Stimulated activated CD4-positive, alpha-beta T cell treated with anti-CD3 and anti-CD28 coated beads, Interleukin-4, amount 100 ng/mL, for 4 hours (primary cell): ENCODE data around the gene FAM229B.
"Not testable (repeated sequence)": the region's sequence is repeated elsewhere in the genome, so short reads cannot be mapped to it uniquely, and the experiment has no call there.

Experiments
- DNase-seq, 2 experiments: peaks; one replicate each; pipeline ENCODE4 v3.0.0-alpha.2; 2020

Gene FAM229B, protein sequence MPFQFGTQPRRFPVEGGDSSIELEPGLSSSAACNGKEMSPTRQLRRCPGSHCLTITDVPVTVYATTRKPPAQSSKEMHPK

DNA sequence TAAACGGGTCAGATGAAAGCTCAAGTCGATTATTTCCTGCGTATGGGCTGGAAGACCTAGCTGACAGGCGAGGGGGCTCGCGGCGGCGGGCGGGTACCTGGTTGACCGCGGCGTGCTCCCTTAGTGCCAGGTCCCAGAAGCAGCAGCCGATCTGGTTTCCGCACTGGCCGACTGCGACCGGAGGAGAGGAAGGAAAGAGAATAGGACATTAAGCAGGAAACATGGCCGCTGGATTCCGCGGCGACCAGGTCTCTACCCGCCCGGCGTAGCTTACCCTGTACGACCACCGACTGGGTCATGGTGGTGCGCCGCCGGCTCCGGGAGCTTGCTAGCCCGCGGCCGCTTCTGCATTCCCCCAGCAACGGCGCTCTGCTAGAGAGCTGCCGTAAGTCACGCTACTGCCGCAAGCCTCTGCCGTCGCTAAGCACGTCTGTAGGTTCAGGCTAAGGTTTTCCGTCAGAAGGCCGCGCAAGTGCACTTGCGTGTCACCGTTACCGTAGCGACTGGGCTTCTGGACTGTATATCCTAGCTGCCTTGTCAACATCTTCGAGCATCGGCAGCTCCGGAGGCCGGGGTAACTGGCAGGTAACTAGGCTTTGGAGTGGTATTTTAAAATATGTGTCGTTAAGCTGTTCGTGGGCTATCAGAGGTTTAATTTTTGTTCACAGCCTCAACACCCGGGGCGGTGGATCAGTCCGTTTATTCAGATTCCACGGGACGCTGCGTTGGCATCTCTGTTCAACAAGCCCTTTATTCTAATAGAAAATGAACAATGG, at the start of gene FAM229B, which contains the start of gene TUBE1:
Gene FAM229B, plus strand, starts transcription at position 456 of the 776 bp plus-strand sequence. CDS start 11,693 bp downstream, outside the sequence.
Gene TUBE1, minus strand, starts transcription at position 347 of the 776 bp plus-strand sequence. Its CDS starts 48 bp downstream, at position 299.
- peak; percentile 79 to 91 for DNase-seq

DNA sequence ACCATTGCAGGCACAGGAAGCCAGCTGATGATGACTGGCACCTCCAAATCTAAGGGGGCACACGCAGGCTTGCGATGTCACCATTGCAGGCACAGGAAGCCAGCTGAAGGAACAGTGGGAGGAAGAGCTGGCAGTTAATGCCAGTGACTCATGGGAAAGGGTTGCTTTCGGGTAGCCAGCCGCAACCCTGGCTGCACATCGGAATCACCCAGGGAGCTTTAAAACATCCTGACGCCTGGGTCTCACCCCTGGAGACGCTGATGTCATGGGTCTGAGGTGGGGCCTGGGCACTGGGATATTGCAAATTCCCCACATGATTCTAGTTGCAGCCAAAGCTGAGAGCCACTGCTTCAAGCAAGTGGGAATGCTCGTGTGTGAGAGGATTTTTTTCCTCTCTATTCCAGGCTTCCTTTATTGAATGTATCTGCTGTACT, 49.6 kb upstream of the FAM229B start:
- DNase-seq: peak in 1 of 2 experiments; percentile 32

DNA sequence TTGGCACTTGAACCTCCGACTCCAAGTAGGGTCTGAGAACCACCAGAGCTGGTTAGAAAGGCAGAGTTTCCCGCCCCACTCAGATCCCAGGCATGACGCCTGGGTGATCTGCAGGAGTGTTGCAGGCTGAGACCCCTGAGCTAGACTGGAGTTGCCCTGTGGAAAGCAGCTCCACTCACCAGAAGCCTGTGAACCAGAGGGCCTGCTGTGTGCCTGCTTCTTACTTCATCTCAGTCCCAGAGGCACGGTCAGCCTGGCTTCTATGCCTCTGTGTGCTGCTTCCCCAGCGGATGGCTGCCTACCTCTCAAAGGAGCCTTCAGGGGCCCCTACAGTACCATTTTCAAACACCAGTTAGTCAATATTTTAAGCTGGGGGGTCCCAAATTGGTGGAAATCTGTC, 49.1 kb upstream of the FAM229B start:
- DNase-seq: no peak

DNA sequence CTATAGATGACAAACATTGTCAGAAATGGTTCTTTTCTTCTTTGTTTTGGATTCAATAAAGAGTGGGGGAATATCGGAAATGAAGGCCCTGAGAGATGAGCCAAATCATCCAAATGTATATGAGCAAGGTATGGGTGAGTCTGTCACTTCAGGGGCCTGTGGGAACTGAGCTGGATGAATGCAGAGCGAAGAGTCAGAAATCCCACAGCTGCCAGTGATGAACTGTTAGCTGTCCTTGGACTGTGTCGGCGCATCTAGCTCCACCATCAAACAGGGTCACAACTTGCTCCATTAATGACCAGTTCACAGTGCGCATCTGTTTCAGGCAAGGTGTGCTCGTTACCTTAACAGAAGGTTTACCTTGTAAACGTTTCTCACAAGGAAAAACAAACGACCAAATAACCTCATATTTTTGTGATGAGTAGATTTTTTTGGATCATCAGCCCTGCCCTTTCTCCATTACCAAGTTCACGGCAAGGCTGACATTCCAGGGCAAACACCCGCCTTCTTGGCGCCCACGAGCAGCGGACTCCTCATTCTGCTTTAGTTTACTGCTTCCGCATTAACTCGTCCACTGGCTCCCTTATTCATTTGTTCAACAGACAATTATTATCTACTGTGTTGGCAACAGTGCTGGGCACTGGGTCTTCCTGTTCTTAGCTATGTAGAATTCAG, 48.5 kb upstream of the FAM229B start:
- no peak for DNase-seq

DNA sequence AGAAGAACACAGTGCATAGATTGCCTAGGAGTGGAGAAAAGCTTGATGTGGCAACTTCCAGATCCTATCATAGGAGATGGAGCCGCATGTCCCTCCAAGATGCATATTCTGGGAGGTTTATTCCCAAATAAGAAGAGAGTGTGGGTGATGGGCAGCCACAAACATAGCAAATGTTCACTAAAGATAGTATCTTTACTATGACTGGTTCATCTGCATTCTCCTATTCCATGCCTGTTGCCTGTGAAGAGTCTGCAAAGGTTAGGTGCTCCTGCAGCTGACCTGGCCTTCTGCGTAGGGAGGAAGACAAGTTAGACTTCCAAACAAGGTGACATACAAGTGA, 48.0 kb upstream of the FAM229B start:
- no peak for DNase-seq

DNA sequence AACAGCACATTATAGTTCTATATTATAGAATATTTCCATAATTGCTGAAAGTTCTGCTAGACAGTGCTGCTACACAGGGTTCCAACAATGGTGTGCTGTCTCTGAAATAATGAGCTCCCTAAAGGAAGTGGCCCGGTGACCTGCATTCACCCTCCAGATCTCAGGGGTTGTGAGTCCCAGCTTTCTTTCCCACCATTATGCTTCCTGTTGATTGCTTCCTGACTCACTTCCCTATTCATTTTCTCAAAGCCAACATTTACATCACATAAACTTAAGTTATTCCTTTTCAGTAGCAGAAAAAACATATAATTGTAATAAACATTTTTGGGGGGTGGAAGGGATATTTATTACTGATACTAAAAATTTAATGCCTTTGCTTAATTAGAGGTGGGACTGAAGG, 46.4 kb upstream of the FAM229B start:
- DNase-seq: no peak

DNA sequence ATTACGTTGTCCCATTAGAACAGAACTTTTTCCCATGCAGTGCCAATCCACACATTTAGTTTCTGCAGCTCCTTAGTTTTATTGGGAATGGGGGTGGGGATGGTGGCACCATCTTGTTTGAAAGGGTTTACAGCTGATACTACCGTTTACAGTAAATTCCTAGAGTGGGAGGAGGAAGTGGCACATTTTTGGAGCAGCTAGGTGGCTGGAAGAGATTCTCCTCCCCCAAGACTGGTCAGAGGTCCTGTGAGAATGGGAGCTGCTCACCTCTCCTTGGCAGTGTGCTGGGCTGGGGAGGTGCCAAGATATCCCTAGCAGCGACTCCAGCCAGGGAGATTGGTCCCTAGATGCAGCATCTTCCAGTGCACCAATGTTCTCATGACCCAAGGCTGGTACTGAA, 45.9 kb upstream of the FAM229B start:
- no peak for DNase-seq

DNA sequence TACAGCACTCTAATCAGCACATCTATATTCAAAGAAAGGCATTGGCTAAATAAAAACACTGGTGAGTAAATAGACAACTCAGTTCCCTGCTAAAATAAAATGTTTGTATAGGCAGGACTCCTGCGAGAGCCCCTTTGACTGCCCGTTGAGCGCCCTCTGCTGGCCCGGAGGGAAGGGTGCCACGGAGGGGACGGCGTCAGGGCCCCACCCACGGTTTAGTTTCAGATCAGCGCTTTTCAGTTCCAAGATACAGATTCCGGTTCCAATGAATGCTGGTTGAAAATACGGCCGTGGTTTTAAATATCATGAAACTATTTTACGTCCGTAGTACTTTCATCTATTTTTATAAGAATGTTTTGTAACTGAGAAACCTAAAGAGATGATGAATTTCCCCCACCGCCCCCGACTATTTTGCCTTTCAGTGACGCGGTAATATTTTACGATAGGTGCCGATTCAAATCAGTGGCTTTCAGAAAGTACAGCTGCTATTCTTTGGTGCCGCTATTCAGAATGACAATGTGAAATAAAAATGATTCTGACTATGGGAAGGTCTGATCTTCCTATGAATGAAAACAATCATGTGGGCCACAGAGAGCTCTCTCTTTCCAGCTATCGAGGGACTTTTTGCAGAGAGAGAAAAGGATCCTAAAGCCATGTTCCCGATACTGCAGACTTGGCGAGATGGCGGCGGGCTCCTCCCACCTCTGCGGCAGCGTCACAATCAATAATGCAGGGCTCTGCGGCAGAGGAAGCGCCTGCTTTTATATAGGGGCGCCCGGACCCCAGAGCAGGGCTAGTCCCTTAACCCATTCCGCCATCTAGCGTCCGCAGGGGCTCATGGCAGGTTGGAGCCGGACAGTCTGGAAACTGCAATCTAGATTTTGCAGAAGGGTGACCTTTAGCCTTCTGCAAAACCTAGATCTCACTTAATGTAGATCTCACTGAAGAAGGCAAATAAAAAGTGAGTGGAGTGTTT, 44.1 kb upstream of the FAM229B start:
- peak; percentile 87 for DNase-seq

DNA sequence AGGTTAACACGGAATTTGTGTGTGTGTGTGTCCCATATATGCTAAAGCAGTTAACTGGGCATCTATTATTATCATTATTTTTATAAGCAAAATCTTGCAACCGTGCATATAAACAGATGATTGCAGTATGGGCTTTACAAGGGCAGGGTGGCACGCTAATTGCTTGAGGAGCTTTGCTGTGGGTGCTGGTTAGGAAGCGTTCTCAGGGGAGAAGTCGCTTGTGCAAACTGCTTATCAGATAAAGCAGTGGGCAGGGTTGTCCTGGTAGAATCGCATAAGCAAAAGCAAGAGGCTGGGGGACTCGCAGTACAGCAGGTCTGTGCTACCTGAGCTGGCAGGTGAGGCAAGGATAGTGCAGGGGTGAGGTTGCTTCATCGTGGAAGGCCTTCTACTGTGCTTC, 43.2 kb upstream of the FAM229B start:
- no peak for DNase-seq

DNA sequence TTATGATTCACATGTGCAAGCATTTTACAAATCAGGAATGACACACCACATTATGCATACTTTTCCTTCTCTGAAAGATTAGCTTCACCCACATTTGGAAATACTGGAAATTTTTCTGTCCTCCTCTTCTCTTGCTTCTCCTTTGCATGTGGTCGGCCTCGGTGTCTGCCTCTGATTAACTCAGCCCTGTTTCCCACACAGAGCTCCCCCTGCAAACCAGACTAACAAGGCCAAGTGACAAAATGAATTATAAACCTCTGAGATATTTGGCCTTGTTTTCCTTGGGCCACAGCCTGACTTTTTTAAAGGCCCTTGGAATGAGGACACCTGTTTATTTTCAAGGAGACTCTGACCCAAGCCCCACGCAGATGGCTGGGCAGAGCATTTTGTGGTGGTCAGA, 42.5 kb upstream of the FAM229B start:
- no peak for DNase-seq

DNA sequence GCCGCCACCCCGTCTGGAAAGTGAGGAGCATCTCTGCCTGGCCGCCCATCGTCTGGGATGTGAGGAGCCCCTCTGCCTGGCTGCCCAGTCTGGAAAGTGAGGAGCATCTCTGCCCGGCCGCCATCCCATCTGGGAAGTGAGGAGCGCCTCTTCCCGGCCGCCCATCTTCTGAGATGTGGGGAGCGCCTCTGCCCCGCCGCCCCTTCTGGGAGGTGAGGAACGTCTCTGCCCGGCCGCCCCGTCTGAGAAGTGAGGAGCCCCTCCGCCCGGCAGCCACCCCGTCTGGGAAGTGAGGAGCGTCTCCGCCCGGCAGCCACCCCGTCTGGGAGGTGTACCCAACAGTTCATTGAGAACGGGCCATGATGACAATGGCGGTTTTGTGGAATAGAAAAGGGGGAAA, 39.9 kb upstream of the FAM229B start:
- not testable (repeated sequence) for DNase-seq

DNA sequence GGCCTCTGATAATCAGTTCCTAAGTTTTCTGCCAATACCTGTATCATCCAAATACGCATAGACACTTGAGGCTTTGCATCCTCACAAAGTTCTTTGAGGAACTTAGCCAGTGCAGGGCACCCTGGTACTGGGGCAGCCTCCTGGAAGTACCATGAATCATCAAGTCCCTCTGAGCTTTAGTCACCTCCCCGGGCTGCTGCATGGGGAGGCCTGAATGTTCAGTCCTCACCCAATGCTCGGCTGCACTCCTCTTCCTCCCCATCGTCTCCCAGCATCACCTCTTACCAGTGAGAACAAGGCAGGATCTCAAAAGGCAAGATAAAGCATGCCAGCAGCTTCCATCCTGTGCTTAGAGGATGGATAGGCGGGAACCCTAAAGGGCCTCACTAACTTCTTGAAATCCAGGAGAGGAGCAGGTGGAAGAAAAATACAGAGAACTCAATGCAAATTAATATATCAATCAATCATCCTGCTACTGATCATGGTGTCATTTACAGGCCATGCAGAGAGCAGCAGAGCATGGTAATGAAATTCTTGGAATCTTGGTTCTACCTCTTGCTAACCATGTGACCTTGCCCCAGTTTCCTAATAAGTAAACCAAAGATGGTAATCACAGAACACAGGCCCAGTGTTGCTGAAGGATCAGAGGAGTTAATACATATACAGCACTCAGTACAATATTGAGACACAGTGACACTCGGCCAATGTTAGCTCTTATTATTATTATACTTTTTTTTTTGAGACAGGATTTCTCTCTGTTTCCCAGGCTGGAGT, 38.2 kb upstream of the FAM229B start:
- no peak for DNase-seq

DNA sequence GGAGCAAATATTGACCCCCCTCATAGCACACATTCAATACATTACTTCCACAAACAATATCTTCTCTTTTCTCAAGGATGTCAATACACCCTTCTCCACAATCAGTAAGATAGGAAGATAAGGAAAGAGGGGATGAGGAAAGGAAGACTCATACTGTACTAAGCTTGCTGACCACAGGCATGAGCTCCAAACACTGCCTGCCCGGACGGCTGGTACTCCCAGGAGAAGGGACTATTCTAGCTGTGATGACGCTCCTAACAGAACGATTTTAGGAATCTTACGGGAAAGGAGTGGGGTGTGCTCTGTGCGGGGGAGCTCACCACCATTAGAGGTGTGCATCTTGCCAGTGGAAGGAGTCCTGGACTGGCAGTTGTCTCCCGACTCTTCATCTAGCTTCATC, 37.4 kb upstream of the FAM229B start:
- no peak for DNase-seq

DNA sequence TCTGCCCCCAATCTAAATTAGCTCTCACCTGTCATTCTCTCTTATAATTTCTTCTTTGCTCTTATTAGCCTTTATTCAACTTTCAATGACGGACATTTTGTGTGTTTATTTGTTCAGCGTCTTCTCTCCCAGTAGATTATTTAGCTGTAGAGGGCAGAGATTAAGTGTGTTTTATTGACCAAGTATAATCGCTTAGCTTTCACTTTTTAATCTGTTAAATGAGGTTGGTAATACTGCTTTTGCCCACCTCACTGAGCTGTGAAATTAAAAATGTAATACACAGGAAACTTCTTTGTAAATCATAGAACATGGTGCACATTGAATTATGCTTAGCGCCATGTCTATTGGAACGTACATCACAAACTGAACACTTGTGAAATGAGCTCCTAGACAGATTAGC, 37.0 kb upstream of the FAM229B start:
- no peak for DNase-seq

DNA sequence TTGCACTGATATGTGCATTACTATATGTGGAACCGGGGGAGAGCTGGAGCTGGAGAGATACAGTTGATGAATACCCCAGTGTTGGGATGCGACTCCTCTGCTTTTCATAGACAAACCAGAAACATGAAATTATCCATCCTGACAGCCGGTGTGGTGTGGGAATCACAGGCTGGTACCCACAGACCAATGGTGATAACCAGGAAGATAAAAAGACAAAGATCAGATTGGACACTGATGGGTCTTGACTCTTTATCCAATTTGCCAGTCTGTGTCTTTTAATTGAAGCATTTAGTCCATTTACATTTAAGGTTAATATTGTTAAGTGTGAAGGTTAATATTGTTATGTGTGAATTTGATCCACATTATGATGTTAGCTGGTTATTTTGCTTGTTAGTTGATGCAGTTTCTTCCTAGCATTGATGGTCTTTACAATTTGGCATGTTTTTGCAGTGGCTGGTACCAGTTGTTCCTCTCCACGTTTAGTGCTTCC, 36.1 kb upstream of the FAM229B start:
- DNase-seq: not testable (repeated sequence)

DNA sequence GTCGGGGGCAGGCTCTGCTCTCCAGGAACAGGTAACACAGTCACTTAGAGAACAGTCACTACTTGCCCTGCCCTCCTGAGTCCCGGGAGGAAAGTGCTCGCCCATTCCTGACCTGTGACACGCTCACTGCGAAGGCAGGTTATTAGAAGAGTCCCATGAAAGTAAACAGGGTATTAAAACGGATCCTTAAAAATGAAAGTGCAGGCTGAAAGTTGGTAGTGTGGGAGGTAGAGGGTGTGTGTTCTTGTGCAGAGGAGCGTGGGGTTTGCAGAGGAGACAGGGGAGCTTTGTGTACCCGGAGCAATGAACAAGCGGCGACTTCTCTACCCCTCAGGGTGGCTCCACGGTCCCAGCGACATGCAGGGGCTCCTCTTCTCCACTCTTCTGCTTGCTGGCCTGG, 33.4 kb upstream of the FAM229B start, which contains the start of gene CCN6:
Gene CCN6, plus strand, starts transcription at position 104 of the 400 bp plus-strand sequence. Its CDS starts 254 bp downstream, at position 358.
- DNase-seq: no peak

DNA sequence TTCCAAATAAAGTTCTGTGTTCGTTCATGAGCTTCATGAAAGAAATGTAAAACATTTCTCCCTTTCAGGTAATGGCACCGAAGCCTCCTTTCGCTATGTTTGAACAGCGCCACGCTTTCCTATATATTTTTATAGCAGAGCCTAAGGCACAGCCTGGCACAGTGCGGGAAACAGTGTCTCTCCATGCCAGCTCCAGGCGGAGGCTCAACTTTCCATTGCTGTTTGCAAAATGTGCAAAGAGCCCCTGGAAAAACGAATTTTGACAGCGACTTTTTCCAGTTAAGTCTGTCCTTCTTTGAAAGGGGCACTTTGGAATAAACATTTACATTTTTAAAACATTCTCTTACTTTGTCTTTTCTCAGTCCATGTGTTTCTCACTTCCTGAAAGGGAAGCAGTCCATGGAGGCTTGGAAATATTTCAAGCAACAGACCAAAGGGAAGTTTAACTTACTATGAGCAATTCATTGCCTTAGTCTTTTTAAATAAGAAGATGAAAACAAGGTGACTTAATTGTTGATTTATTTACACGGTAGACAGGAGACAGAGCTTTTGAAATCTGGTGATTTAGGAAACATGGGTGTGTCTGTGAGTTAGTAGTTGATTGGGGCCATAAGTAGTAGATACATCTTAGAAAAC, 32.7 kb upstream of the FAM229B start:
- no peak for DNase-seq

DNA sequence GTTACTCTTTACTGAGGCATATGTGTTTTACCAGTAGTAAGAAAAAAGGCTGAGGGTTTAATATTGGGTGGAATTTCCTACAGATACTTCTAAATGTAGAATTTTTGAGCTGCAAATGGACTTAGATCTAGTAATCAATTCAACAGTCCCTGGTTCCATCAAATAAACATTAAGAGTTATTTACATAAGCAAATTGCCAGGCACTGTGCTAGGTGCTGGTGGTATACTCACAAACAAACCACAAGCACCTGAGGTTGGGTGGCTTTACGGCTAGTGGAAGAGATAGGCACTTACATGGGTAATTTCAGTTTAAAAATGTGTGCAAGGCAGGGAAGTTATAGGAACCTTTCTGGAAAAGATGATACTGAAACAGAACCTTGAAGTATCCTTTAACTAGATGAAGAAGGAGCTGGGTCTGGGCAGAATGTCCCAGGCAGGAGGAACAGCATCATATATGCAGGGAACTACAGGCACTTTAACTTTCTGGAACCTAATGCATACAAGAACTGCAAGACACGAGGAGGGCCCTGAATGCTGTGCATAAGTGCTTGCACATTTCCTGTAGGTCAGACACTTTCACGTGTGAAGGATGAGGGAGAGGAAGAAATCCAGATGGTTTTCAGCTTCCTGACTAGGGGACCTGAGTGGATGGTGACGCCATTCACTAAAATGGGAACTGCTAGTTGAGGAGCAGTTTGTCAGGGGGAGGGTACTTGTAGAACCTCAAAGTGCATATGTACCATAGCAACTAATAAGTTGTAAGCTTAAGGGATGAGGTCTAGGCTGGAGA, 29.0 kb upstream of the FAM229B start:
- DNase-seq: no peak

DNA sequence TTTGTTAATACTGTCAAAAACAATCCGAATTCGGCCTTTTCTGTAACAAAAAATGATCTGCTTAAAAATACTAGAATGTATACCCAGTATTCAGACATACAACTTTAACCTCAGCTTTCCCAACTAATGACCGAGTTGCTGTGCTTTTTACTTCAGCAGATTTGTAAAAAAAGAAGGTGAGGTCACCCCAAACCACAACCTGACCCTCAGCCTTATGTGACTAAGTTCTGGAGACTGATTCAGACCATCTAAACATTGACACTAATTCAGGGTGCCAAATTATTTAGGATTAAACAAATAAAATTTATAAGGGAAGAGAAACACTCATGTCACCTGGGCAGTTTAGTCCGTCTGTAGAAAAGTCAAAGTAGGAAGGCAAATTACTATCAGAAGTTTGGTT, 25.8 kb upstream of the FAM229B start:
- no peak for DNase-seq

DNA sequence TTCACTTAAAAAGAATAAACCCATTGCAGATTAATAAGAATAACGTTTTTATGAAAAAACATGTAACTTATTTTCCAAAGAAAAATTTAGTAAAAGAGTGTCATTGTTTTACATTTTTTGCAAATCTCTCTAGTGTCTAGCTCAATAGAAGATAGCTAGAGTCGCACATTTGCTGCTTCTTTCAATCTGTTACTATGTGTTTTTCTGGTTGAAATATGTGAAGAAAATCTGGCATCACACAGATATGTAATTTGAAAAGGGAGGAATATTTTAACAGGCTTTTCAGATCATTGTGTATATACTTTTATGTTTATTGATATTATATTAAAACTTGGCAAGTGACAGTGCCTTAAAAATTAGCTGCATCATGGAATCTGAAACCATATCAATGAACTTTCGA, 24.4 kb upstream of the FAM229B start:
- no peak for DNase-seq
